DND-41 (cell line): ENCODE measurements around the gene FBN3.

Experiments
- CTCF ChIP-seq: IDR thresholded peaks from 2 replicates; pipeline ENCODE4 v1.5.1; 2012; ENCODE audit warnings: borderline replicate concordance, low read length, moderate library complexity, mild to moderate bottlenecking; ENCODE audit not compliant: poor library complexity, severe bottlenecking; ENCODE audit errors: extremely low read depth
- EZH2 ChIP-seq: IDR thresholded peaks from 3 replicates; pipeline ENCODE4 v1.6.1; 2012; ENCODE audit warnings: borderline replicate concordance, low read depth, mild to moderate bottlenecking, moderate library complexity, low read length, inconsistent platforms; ENCODE audit not compliant: severe bottlenecking

DNA sequence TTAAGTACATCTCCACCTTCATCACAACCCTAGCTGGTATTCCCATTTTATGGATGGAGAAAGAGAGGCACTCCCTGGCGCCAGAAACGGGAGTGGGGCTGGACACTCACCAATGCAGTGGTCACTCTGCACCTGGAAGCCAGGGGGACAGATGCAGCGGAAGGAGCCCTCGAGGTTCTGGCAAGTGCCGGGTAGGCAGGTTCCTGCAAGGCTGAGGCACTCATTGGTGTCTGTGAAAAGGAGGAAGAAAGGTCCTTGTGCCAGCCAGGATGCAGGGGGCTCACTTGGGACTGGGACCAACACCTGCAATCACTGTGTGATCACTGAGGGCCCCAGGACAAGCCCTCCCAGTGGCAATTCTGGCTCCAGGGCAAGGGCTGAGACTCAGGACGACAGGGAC is 55.1 kb downstream of the FBN3 start:
- TF ChIP-seq CTCF (no peak), EZH2 (no peak)
